HFFc6 (cell line): ENCODE measurements around the gene AMPD2. TPM values are rescaled to one million over a fixed set of nuclear protein-coding genes. Genes with fewer than 3 reads are reported as not detected.

Source experiments
- DNase-seq: peaks from one replicate; pipeline ENCODE4 v3.0.0-alpha.2; 2018
- H3K27ac Mint-ChIP-seq: 2 replicates; pipeline ENCODE4 v1.8.0; 2020; ENCODE audit warnings: mild to moderate bottlenecking, mixed read lengths
- H3K27me3 Mint-ChIP-seq: 2 replicates; pipeline ENCODE4 v1.8.0; 2021; ENCODE audit warnings: mild to moderate bottlenecking, moderate library complexity, mixed read lengths; ENCODE audit not compliant: insufficient read depth
- H3K36me3 Mint-ChIP-seq: 2 replicates; pipeline ENCODE4 v1.8.0; 2021; ENCODE audit warnings: low read depth, mixed read lengths
- H3K4me1 Mint-ChIP-seq: 2 replicates; pipeline ENCODE4 v1.8.0; 2020; ENCODE audit warnings: low read depth, mixed read lengths
- H3K4me3 Mint-ChIP-seq: 2 replicates; pipeline ENCODE4 v1.8.0; 2020; ENCODE audit warnings: mild to moderate bottlenecking, moderate library complexity, mixed read lengths
- H3K9me3 Mint-ChIP-seq: 2 replicates; pipeline ENCODE4 v1.8.0; 2020; ENCODE audit warnings: mild to moderate bottlenecking, mixed read lengths
- total RNA-seq, 6 experiments: library from RNA; stranded (reverse); fragmentation: NEBNext Ultra II Directional; extraction: Animal tissue kit (Norgen Biotek cat#: 25700); gene quantifications; 2 replicates in 1 of 6; 3 replicates in 5 of 6; pipeline ENCODE4 v1.2.3, GENCODE V29; 2021
- TF ChIP-seq, protein P1 (sequence below): fragments of 200-600 bp; sonication (generic); IDR thresholded peaks from 2 replicates; pipeline ENCODE4 v1.5.0; 2021; ENCODE audit warnings: antibody characterized with exemption, mild to moderate bottlenecking

AMPD2 gene
- total RNA-seq, 6 experiments from 2014 or later: 127 to 172 (median 139) TPM

DNA sequence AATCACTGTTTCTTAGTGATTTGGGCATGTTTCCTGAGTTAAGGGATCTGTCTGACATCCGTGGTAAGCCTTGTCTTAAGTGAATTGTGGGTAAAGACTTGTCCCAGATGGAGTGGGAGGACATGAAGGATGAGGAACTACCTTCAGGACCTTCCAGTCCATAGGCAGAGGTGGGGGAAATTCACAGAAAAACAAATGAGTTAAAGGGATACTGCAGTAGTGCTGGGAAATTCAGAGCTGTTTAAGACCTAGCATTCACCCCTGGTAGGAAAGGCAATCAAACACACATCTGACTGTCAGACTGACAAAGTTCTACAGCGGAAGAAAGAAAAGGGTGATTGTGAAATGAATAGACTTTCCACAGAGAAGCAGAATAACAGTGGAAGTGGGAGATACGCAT lies 3.2 kb upstream of the AMPD2 start:
- Mint-ChIP-seq H3K4me1 (peaks cover 61% of the 10 kb centered on the region), H3K36me3 (peaks cover under 1% of the 10 kb centered on the region), H3K27ac (peak overlapping the region; percentile 89), H3K4me3 (no peak overlapping the region), H3K9me3 (no peaks in the 10 kb centered on the region), H3K27me3 (peaks cover 7% of the 10 kb centered on the region)
- DNase-seq: no peak
- TF ChIP-seq, protein P1, sequence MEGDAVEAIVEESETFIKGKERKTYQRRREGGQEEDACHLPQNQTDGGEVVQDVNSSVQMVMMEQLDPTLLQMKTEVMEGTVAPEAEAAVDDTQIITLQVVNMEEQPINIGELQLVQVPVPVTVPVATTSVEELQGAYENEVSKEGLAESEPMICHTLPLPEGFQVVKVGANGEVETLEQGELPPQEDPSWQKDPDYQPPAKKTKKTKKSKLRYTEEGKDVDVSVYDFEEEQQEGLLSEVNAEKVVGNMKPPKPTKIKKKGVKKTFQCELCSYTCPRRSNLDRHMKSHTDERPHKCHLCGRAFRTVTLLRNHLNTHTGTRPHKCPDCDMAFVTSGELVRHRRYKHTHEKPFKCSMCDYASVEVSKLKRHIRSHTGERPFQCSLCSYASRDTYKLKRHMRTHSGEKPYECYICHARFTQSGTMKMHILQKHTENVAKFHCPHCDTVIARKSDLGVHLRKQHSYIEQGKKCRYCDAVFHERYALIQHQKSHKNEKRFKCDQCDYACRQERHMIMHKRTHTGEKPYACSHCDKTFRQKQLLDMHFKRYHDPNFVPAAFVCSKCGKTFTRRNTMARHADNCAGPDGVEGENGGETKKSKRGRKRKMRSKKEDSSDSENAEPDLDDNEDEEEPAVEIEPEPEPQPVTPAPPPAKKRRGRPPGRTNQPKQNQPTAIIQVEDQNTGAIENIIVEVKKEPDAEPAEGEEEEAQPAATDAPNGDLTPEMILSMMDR: no peak

GRCh38 chr1:109617291-109617801 lies 2.3 kb upstream of the AMPD2 start:
- Mint-ChIP-seq H3K27ac (peak overlapping the region; percentile 89), H3K27me3 (peaks cover 7% of the 10 kb centered on the region), H3K9me3 (no peaks in the 10 kb centered on the region), H3K4me1 (peaks cover 67% of the 10 kb centered on the region), H3K4me3 (peak overlapping the region; percentile 13; the same call in 1 of the 2 replicates), H3K36me3 (peaks cover 10% of the 10 kb centered on the region)
- TF ChIP-seq, protein P1: no peak
- DNase-seq: peak; percentile 81

DNA sequence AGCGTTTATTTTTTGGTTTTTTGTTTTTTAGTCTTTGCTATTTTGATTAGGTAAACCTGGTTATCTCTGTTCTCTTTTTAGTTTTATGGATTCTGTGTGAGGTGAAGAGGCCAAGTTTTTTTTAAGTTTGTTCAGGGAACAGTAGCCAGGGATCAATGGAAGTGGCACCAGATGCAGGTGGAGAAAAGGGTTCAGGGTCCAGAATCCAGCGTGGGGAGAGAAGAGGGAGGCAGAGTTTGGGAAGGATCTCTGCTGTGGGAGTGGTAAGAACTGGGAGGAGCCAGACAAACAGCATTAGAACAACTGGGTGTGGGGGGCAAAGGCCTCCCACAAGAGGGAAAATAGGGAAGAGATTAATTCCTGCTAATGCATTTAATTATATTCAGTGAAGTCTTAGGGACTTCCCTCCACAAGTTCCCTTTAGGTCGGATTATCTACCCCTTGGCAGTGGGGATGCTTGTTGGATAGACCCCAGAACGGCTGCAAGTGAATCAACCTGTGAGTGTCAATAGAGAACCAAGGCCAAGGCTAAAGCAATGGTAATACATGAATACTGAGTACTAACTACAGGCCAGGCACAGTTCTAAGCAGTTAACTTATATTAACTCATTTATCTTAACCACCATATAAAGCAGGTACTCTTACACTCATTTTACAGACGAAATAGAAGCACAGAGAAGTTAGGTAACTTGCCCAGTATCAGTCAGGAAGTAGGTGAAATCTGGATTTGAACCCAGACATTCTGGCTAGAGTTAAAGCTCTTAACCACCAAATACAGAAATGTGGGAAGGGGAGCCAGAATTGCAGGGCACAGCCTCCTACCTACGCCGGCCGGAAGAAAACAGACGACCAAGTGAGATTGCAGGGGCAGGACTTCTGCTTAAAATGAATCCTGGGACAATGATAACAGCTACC lies 719 bp upstream of the AMPD2 start:
- TF ChIP-seq, protein P1: no peak
- H3K27me3 Mint-ChIP-seq: peaks cover 7% of the 10 kb centered on the region

DNA sequence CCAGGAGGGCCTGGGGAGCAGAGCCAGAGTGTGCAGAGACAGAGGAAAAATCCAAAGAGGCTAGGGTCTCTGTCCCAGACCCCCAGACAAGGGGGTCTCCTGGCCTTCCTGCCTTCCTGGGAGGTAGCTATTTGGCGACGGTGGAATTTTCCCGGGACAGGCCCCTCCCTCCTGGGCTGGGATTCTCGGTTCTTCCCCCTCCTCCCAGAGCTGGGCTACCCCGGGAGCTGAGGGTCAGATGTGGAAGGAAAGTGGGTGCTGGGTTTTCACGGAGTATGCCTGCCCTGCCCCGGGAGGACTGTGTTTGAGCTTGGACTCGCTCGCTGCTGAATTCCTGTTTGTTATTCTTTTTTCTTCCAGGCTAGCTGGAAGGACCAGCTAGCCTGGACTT lies 759 bp downstream of the AMPD2 start:
- peaks cover 69% of the 10 kb centered on the region for H3K4me1 Mint-ChIP-seq
- peak; percentile 53 for DNase-seq
- TF ChIP-seq, protein P1: no peak
- H3K9me3 Mint-ChIP-seq: no peaks in the 10 kb centered on the region
- H3K27me3 Mint-ChIP-seq: peaks cover 7% of the 10 kb centered on the region
- peaks cover 13% of the 10 kb centered on the region for H3K36me3 Mint-ChIP-seq
- peak overlapping the region; percentile 100 for H3K27ac Mint-ChIP-seq
- peak overlapping the region; percentile 95 for H3K4me3 Mint-ChIP-seq

More for the DNA sequence above, 719 bp upstream of the AMPD2 start:
- Mint-ChIP-seq H3K27ac (peak overlapping the region; percentile 100), H3K4me3 (peak overlapping the region; percentile 95), H3K9me3 (no peaks in the 10 kb centered on the region), H3K4me1 (peaks cover 67% of the 10 kb centered on the region), H3K36me3 (peaks cover 13% of the 10 kb centered on the region)
- DNase-seq: no peak

DNA sequence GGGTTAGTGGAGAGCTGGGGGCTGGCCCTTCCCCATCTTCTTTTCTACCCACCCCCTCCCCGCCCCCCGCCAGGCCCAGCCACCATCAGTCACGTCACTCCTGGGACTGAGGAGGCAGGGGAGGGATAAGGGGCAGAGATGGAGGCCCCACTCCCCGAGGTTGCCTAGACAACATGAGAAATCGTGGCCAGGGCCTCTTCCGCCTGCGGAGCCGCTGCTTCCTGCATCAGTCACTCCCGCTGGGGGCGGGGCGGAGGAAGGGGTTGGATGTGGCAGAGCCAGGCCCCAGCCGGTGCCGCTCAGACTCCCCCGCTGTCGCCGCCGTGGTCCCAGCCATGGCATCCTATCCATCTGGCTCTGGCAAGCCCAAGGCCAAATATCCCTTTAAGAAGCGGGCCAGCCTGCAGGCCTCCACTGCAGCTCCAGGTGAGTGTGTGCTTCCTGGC lies 1.2 kb downstream of the AMPD2 start:
- H3K27me3 Mint-ChIP-seq: peaks cover 5% of the 10 kb centered on the region
- peak overlapping the region; percentile 100 for H3K27ac Mint-ChIP-seq
- no peaks in the 10 kb centered on the region for H3K9me3 Mint-ChIP-seq
- H3K36me3 Mint-ChIP-seq: peaks cover 13% of the 10 kb centered on the region
- H3K4me3 Mint-ChIP-seq: peak overlapping the region; percentile 95
- peaks cover 71% of the 10 kb centered on the region for H3K4me1 Mint-ChIP-seq
- TF ChIP-seq, protein P1: no peak
- peak; percentile 93 for DNase-seq
